ENCODE measurements around the gene ARHGAP15. TPM values are rescaled to one million over a fixed set of nuclear protein-coding genes. Genes with fewer than 3 reads are reported as not detected.

Gene ARHGAP15
- total and polyA plus RNA-seq, 12 donors = 4.7 to 33.8 (median 10.4) TPM

DNA sequence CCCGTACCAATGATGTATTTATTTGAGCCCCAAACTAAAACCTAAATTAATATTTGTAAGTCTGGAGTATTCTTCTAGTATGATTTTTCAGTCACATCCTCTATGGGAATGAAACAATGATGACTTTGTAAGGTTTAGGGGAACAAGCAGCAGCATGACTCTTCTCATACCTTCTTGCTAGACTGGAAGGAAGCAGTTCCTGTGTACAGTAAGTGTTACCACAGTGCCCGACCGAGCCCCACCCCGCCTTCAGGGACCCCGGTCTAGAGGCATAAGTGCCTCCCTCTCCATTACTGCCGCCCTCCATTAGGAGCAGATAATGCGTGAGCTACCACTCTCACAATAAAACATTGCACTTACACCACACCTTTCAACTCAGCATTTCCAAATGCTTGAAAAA is 599.3 kb downstream of the ARHGAP15 start:
- H3K36me3 ChIP-seq (replicated peaks in 1 of 2) = no peaks in the 10 kb centered on the region
- H3K27me3 ChIP-seq = no peaks in the 10 kb centered on the region
- no peaks in the 10 kb centered on the region for H3K9me3 ChIP-seq (replicated peaks in 1 of 3)
- no peak overlapping the region for H3K27ac ChIP-seq
- H3K4me3 ChIP-seq = no peak overlapping the region
- DNase-seq = no peak
- H3K4me1 ChIP-seq (replicated peaks in 1 of 2) = no peaks in the 10 kb centered on the region
- WGBS, 4 donors = 83 to 88% (median 85%) methylated on average over 7 of the region's 7 CpGs
- intact Hi-C loops (cut with DNase I) = no loop called here
- TF ChIP-seq, protein P1, sequence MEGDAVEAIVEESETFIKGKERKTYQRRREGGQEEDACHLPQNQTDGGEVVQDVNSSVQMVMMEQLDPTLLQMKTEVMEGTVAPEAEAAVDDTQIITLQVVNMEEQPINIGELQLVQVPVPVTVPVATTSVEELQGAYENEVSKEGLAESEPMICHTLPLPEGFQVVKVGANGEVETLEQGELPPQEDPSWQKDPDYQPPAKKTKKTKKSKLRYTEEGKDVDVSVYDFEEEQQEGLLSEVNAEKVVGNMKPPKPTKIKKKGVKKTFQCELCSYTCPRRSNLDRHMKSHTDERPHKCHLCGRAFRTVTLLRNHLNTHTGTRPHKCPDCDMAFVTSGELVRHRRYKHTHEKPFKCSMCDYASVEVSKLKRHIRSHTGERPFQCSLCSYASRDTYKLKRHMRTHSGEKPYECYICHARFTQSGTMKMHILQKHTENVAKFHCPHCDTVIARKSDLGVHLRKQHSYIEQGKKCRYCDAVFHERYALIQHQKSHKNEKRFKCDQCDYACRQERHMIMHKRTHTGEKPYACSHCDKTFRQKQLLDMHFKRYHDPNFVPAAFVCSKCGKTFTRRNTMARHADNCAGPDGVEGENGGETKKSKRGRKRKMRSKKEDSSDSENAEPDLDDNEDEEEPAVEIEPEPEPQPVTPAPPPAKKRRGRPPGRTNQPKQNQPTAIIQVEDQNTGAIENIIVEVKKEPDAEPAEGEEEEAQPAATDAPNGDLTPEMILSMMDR (IDR thresholded peaks at IDR 0.05) = no peak
- no peak for TF ChIP-seq POLR2A (IDR thresholded peaks at IDR 0.05)

DNA sequence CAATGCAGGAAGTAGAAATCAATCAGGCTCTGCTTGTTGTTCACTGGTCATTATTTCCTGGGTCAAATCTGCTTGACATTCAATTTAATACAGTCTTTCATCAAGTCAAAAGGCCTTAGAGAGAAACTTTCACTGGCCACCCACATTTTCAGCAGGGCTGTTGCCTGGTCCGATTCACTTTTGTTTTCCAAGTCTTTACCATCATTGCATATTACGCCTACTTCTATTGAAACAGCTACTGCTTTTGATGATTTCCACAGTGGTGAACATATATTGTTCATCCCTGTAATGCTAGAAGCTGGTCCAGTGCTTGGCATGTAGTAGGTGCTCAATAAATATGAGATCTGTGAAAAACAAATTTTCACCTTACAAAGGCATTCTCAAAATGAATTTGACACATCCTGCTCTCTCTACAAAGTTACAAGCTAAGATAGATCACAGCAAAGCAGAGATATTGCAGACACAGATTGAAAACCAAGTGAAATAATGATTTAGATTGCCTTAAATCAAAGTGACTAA is 600.1 kb downstream of the ARHGAP15 start:
- Histone ChIP-seq H3K27ac (no peak overlapping the region), H3K4me1 (replicated peaks in 1 of 2) (no peaks in the 10 kb centered on the region), H3K36me3 (replicated peaks in 1 of 2) (no peaks in the 10 kb centered on the region), H3K4me3 (no peak overlapping the region), H3K9me3 (replicated peaks in 1 of 3) (no peaks in the 10 kb centered on the region), H3K27me3 (no peaks in the 10 kb centered on the region)
- WGBS, 4 donors = 79 to 93% (median 88%) methylated on average over 2 of the region's 2 CpGs
- no peak for DNase-seq
- intact Hi-C loops (cut with DNase I) = no loop called here
- no peak for TF ChIP-seq POLR2A (IDR thresholded peaks at IDR 0.05)
- TF ChIP-seq, protein P1 (IDR thresholded peaks at IDR 0.05) = no peak

DNA sequence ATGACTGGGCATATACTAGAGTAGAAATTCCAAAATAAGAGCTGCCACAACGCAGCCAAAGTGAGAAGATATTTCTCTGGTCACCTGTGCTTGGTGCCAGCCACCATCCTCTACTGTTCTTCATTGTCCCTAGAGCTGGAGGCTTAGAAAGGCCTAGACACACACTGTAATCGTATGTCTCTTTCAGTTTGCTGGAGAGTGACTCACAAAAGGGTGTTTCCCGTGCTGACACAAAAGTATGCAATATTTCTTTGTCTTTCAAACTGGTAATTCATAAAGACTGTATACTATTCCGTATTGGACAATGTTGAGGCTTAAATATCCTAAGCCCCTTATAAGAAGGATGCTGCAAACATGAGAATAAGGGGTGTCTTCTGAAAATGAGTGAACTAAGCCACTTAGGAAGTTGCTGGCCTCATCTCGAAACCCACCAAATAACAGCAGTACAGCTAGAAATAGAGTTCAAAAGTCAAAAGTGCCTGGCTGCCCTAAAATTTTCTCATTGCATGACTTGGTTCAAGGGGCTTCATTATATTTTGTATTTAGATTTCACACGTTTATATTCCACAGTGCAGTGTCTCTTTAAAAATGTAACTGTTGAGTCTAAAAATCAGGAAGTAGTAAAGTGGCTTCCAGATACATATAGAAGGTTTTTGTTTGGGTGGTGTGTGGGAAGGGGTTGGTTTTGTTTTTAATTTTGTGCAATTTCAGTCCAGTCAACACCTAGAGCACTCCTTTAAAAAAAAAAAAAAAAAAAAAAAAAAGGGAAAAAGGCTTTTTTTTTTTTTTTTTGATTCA is 601.1 kb downstream of the ARHGAP15 start:
- H3K36me3 ChIP-seq (replicated peaks in 1 of 2) = no peaks in the 10 kb centered on the region
- DNase-seq = no peak
- H3K27ac ChIP-seq = no peak overlapping the region
- no peaks in the 10 kb centered on the region for H3K27me3 ChIP-seq
- no peaks in the 10 kb centered on the region for H3K4me1 ChIP-seq (replicated peaks in 1 of 2)
- no peaks in the 10 kb centered on the region for H3K9me3 ChIP-seq (replicated peaks in 1 of 3)
- 68 to 76% (median 70%) methylated on average over 6 of the region's 6 CpGs for WGBS, 4 donors
- intact Hi-C loops (cut with DNase I) = no loop called here
- no peak for TF ChIP-seq POLR2A (IDR thresholded peaks at IDR 0.05)
- TF ChIP-seq, protein P1 (IDR thresholded peaks at IDR 0.05) = no peak
- H3K4me3 ChIP-seq = no peak overlapping the region

DNA sequence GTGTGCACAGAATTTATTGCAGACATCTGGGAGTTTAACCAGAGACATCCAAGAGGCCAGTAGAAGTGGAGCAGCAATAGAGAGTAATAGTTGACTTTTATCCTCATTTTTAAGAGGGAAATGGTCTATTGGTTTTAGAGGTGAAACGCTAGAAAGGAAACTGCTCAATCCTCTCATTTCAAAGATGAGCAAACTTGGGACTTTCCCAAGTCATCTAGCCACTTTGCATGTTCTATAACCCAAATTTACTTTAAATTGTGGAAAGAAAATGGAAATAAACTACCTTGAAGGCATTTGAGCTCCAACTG is 601.7 kb downstream of the ARHGAP15 start:
- DNase-seq = no peak
- Histone ChIP-seq H3K27ac (no peak overlapping the region), H3K9me3 (replicated peaks in 1 of 3) (no peaks in the 10 kb centered on the region), H3K4me1 (replicated peaks in 1 of 2) (no peaks in the 10 kb centered on the region), H3K36me3 (replicated peaks in 1 of 2) (no peaks in the 10 kb centered on the region), H3K4me3 (no peak overlapping the region), H3K27me3 (no peaks in the 10 kb centered on the region)
- intact Hi-C loops (cut with DNase I) = no loop called here
- no peak for TF ChIP-seq POLR2A (IDR thresholded peaks at IDR 0.05)
- TF ChIP-seq, protein P1 (IDR thresholded peaks at IDR 0.05) = no peak
- 69 to 79% (median 75%) methylated on average over 1 of the region's 1 CpG for WGBS, 4 donors

Measured in adrenal gland (tissue), 12 donors.